K562 treated with DMSO at 1 percent for 12 hours (cell line): ENCODE data around the gene CARD18. TPM values are rescaled to one million over a fixed set of nuclear protein-coding genes. Genes with fewer than 3 reads are reported as not detected.

Experiments used
- total RNA-seq: library from RNA; unstranded; fragments of 300-600 nt; gene quantifications from 2 replicates; pipeline ENCODE4 v1.2.3, GENCODE V29; 2022; ENCODE audit not compliant: insufficient read depth

CARD18 gene
- total RNA-seq: 1.2 and 2.2 TPM in 2 replicates

GRCh38 chr11:105139669-105140068 lies at the start of gene CARD18:
CARD18 (minus strand) TSS chr11:105139769; CDS start chr11:105139726, 43 bp downstream.

Other genes with a start within 250 kb of the CARD18 start
- not detected in 2 replicates for gene CASP12, start 241.3 kb downstream of the CARD18 start, total RNA-seq
- 2.6 TPM in 1 of 2 replicates, not detected in the other for gene CASP4, start 171.2 kb downstream of the CARD18 start, total RNA-seq
- gene CASP5, start 116.6 kb downstream of the CARD18 start, total RNA-seq: not detected in 2 replicates
- gene CASP1, start 104.6 kb downstream of the CARD18 start, total RNA-seq: not detected in 2 replicates
- not detected in 2 replicates for gene CARD16, start 94.4 kb downstream of the CARD18 start, total RNA-seq